HepG2 (cell line): ENCODE measurements around the gene QSOX1. TPM values are rescaled to one million over a fixed set of nuclear protein-coding genes. Genes with fewer than 3 reads are reported as not detected.

Experiments used
- ATAC-seq: fragments of 200-7000 bp; cut with Tn5 transposase; 3 replicates; pipeline ENCODE4 v1.9.1; 2020; ENCODE audit warnings: mild to moderate bottlenecking, moderate library complexity
- BruUV-seq: library from RNA; stranded (reverse); fragments of 400-500 nt; replicated peaks from 2 replicates; lab custom pipeline; 2021; lab: Mats Ljungman, UMichigan
- CTCF ChIA-PET: fragments of 300-600 bp; formaldehyde crosslinking; extraction: SDS; loops from one replicate; lab custom pipeline; 2021; ENCODE audit warnings: low total read pairs, inconsistent platforms, low intra/inter-chr PET ratio; lab: Yijun Ruan, JAX
- POLR2A ChIA-PET: fragments of 350-600 bp; sonication (Branson Sonifier 250); formaldehyde crosslinking; loops from one replicate; lab custom pipeline; 2020; ENCODE audit warnings: antibody characterized with exemption, inconsistent platforms; lab: Yijun Ruan, JAX
- DNase-seq: peaks from one replicate; pipeline ENCODE4 v3.0.0-alpha.2; 2015; ENCODE audit warnings: low spot score
- FAIRE-seq: peaks from 3 replicates; lab custom pipeline; 2011; peaks lifted over from hg19 to GRCh38; lab: Jason Lieb, UNC
- H2AFZ ChIP-seq: one replicate; pipeline ENCODE4 v1.6.1; 2011; ENCODE audit warnings: low read length, inconsistent platforms
- H3K27ac ChIP-seq: fragments of 300-600 bp; 3 replicates; pipeline ENCODE4 v1.8.0; 2011; ENCODE audit warnings: mixed run types, mild to moderate bottlenecking, mixed read lengths, low read length, inconsistent platforms; ENCODE audit not compliant: insufficient read depth; ENCODE audit errors: extremely low read length
- H3K27me3 ChIP-seq, 2 experiments: fragments of 200-600 bp in 1 of 2; 2 replicates in 1 of 2; 3 replicates in 1 of 2; pipeline versions ENCODE4 v1.6.0 to v1.8.0; 2011; ENCODE audit warnings: low read length in 2 of 2, mild to moderate bottlenecking in 2 of 2, moderate library complexity in 2 of 2, inconsistent platforms in 1 of 2; ENCODE audit not compliant: insufficient read depth in 2 of 2, control insufficient read depth in 1 of 2
- H3K36me3 ChIP-seq, 2 experiments: fragments of 200-600 bp in 1 of 2; replicated peaks in 1 of 2; 2 replicates in 1 of 2; 3 replicates in 1 of 2; pipeline versions ENCODE4 v1.5.1 to v1.8.0; 2011; ENCODE audit warnings: low read length in 2 of 2, inconsistent platforms in 1 of 2; ENCODE audit not compliant: insufficient read depth in 2 of 2, control insufficient read depth in 1 of 2
- H3K4me1 ChIP-seq: 2 replicates; pipeline ENCODE4 v1.5.1; 2012; ENCODE audit warnings: low read length, inconsistent platforms; ENCODE audit not compliant: insufficient read depth
- H3K4me2 ChIP-seq: 2 replicates; pipeline ENCODE4 v1.6.0; 2011; ENCODE audit warnings: low read depth, low read length, inconsistent platforms
- H3K4me3 ChIP-seq, 3 experiments: fragments of 200-600 bp in 1 of 3; sonication (generic), shearing (Covaris generic) in 1 of 3; replicated peaks in 1 of 3; 2 replicates each; pipeline ENCODE4 v1.5.1; 2011 to 2016; ENCODE audit warnings: low read length in 3 of 3, inconsistent platforms in 2 of 3, low read depth in 2 of 3, mild to moderate bottlenecking in 2 of 3, control low read depth in 1 of 3, mixed read lengths in 1 of 3; ENCODE audit not compliant: insufficient read depth in 1 of 3
- H3K79me2 ChIP-seq: one replicate; pipeline ENCODE4 v1.6.1; 2011; ENCODE audit warnings: low read length, inconsistent platforms; ENCODE audit not compliant: insufficient read depth
- H3K9ac ChIP-seq: 2 replicates; pipeline ENCODE4 v1.6.0; 2011; ENCODE audit warnings: mild to moderate bottlenecking, low read depth, low read length, inconsistent platforms; ENCODE audit not compliant: insufficient read depth
- H3K9me3 ChIP-seq: 2 replicates; pipeline ENCODE4 v1.5.1; 2012; ENCODE audit warnings: mild to moderate bottlenecking, low read length
- H4K20me1 ChIP-seq: 2 replicates; pipeline ENCODE4 v1.6.0; 2011; ENCODE audit warnings: inconsistent platforms, mild to moderate bottlenecking, low read length, moderate library complexity; ENCODE audit not compliant: insufficient read depth
- ETV6 ChIP-seq: sonication (generic); formaldehyde crosslinking; conservative IDR thresholded peaks from 2 replicates; pipeline ENCODE4 v1.4.0; 2020; ENCODE audit warnings: missing genetic modification reagents
- GMEB1 ChIP-seq: sonication (generic); formaldehyde crosslinking; IDR thresholded peaks from 2 replicates; pipeline ENCODE4 v1.5.1; 2020; ENCODE audit warnings: missing genetic modification reagents, mild to moderate bottlenecking, borderline replicate concordance
- HDAC6 ChIP-seq: fragments of 200-600 bp; sonication (generic); IDR thresholded peaks from 2 replicates; pipeline ENCODE4 v1.7.0; 2017; ENCODE audit warnings: mild to moderate bottlenecking, antibody characterized with exemption, low read length, low read depth
- NPAS2 ChIP-seq: sonication (generic); formaldehyde crosslinking; IDR thresholded peaks from 2 replicates; pipeline ENCODE4 v1.8.0; 2022; ENCODE audit warnings: mild to moderate bottlenecking, missing genetic modification reagents, borderline replicate concordance
- ZBTB2 ChIP-seq: sonication (generic); formaldehyde crosslinking; IDR thresholded peaks from 2 replicates; pipeline ENCODE4 v1.8.0; 2022; ENCODE audit warnings: low read depth, missing genetic modification reagents
- ZNF121 ChIP-seq: sonication (generic); formaldehyde crosslinking; IDR thresholded peaks from 2 replicates; pipeline ENCODE4 v1.5.0; 2020; ENCODE audit warnings: mild to moderate bottlenecking, missing genetic modification reagents
- ZNF256 ChIP-seq: sonication (generic); formaldehyde crosslinking; conservative IDR thresholded peaks from 2 replicates; pipeline ENCODE4 v1.4.0; 2020; ENCODE audit warnings: missing genetic modification reagents
- ZNF331 ChIP-seq: sonication (generic); formaldehyde crosslinking; IDR thresholded peaks from 2 replicates; pipeline ENCODE4 v1.4.0; 2020; ENCODE audit warnings: missing genetic modification reagents
- ZNF354B ChIP-seq: sonication (generic); formaldehyde crosslinking; IDR thresholded peaks from 2 replicates; pipeline ENCODE4 v1.8.0; 2022; ENCODE audit warnings: mild to moderate bottlenecking, missing genetic modification reagents
- ZNF609 ChIP-seq: sonication (generic); formaldehyde crosslinking; IDR thresholded peaks from 2 replicates; pipeline ENCODE4 v1.4.0; 2020; ENCODE audit warnings: mild to moderate bottlenecking, missing genetic modification reagents, borderline replicate concordance
- WGBS: methylation state at CpG from one replicate; pipeline ENCODE4 v1.1.6; 2017; ENCODE audit warnings: low lambda C conversion rate; 5-methylcytosine and 5-hydroxymethylcytosine counted together
- in situ Hi-C: cut with HindIII; loops from 2 replicates; pipeline ENCODE4 v1.10.0; 2017; ENCODE audit warnings: low pct_unique_long_range_greater_than_20kb; ENCODE audit not compliant: extremely low pct_ligation_motif_present
- intact Hi-C: fragments of 100-400 bp; cut with micrococcal nuclease; formaldehyde crosslinking; loops from one replicate; pipeline ENCODE4 v1.10.0; 2022; ENCODE audit not compliant: unreplicated experiment
- polyA plus RNA-seq, 8 experiments: library from polyadenylated mRNA; depleted of rRNA in 3 of 8; stranded (reverse) in 7 of 8; unstranded in 1 of 8; fragments of >200 nt; fragmentation: Illumina TruSeq in 4 of 8; extraction: Trizol in 4 of 8; gene quantifications; 2 replicates each; pipeline versions ENCODE4 v1.2.1 to v1.2.3, GENCODE V29; 2011 to 2016; ENCODE audit warnings: low read depth in 4 of 8, missing spikeins in 1 of 8, mixed read lengths in 1 of 8; ENCODE audit not compliant: insufficient read depth in 1 of 8
- total RNA-seq, 5 experiments: library from RNA; depleted of rRNA; stranded (reverse); fragments of >200 nt; fragmentation: Illumina TruSeq; extraction: Trizol; gene quantifications; 2 replicates each; pipeline ENCODE4 v1.2.3, GENCODE V29; 2016; ENCODE audit warnings: low read depth in 1 of 5

Gene QSOX1
- total and polyA plus RNA-seq, 2 of the 13 experiments (the other 11 are each of a cell fraction or from before 2014, with no cell fraction given): 6.8 to 40.2 TPM

GRCh38 chr1:180231936-180232335 lies 77.3 kb downstream of the QSOX1 start:
- no peak for ATAC-seq
- Histone ChIP-seq H3K9me3 (no peaks in the 10 kb centered on the region), H3K4me1 (peaks cover 38% of the 10 kb centered on the region), H3K4me3 (peak overlapping the region in 1 of 3 experiments; percentile 69; a peak in 1 of 6 replicates), H3K4me2 (peak overlapping the region; percentile 84), H3K27ac (no peak overlapping the region), H2AFZ (no peak overlapping the region), H3K36me3 (no peaks in the 10 kb centered on the region), H3K27me3 (peaks cover 18 to 84% of the 10 kb centered on the region in 2 experiments), H3K79me2 (no peaks in the 10 kb centered on the region), H4K20me1 (peaks cover 15% of the 10 kb centered on the region; the same call in 1 of the 2 replicates), H3K9ac (no peak overlapping the region)
- CTCF ChIA-PET: no interaction called here
- 14% methylated on average over 10 of the region's 14 CpGs for WGBS
- 0 out of 2 replicates have a peak, but pooled peaks have one; percentile 3 for TF ChIP-seq HDAC6
- no peak for TF ChIP-seq ZNF256 (CRISPR knock-in tag)
- POLR2A ChIA-PET: no interaction called here
- no TSS peak for BruUV-seq
- in situ Hi-C loops (no loop called here), intact Hi-C loops (no loop called here)
- FAIRE-seq: no peak
- no peak for DNase-seq

- H3K4me1 ChIP-seq: peaks cover 38% of the 10 kb centered on the region
- TF ChIP-seq ZNF354B (no peak), ZBTB2 (CRISPR knock-in tag) (no peak), ZNF121 (no peak), ETV6 (CRISPR knock-in tag) (no peak), NPAS2 (CRISPR knock-in tag) (no peak), GMEB1 (CRISPR knock-in tag) (no peak), ZNF331 (CRISPR knock-in tag) (no peak), ZNF609 (CRISPR knock-in tag) (no peak)
These were observed 77.9 kb downstream of the QSOX1 start for GRCh38 chr1:180232521-180233043.

More at GRCh38 chr1:180232521-180233043, 77.9 kb downstream of the QSOX1 start:
- H3K4me2 ChIP-seq: no peak overlapping the region
- no peaks in the 10 kb centered on the region for H3K79me2 ChIP-seq
- in situ Hi-C loops (no loop called here), intact Hi-C loops (no loop called here)
- ChIA-PET POLR2A (no interaction called here), CTCF (no interaction called here)
- no peaks in the 10 kb centered on the region for H3K36me3 ChIP-seq
- peaks cover 21 to 90% of the 10 kb centered on the region in 2 experiments for H3K27me3 ChIP-seq
- H3K9ac ChIP-seq: no peak overlapping the region
- no peak for DNase-seq
- no peak overlapping the region for H3K4me3 ChIP-seq
- no peak for FAIRE-seq
- no peak overlapping the region for H2AFZ ChIP-seq
- H3K9me3 ChIP-seq: no peaks in the 10 kb centered on the region
- 16% methylated on average over 10 of the region's 11 CpGs for whole genome bisulfite sequencing
- no peak for ATAC-seq
- peaks cover 15% of the 10 kb centered on the region; the same call in 1 of the 2 replicates for H4K20me1 ChIP-seq
- H3K27ac ChIP-seq: no peak overlapping the region
- BruUV-seq: no TSS peak
